ENCODE results near the gene FEZF2. TPM values are rescaled to one million over a fixed set of nuclear protein-coding genes. Genes with fewer than 3 reads are reported as not detected.

The FEZF2 gene
- total and polyA plus RNA-seq, 8 donors = not detected

DNA sequence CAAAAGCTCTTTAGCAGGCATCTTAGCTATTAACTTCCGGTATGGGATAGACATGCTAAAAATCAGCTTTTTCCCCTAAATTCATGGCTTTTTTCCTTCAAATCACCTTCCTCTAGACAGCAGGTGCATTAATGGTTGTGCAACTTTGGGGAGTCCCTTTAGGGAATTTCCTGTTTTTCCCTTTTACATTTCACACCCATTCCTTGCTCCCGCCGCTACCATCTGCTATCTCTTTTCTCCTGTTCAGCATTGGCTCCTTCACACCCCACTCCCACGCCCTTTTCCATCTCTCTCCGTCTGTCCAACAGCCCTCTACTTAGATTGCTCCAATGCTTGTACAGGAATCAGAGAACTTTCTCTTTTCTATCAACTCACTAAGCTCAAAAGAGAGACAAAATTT, 43.4 kb downstream of the FEZF2 start:
- Histone ChIP-seq H3K27me3 (no peaks in the 10 kb centered on the region), H3K9me3 (no peaks in the 10 kb centered on the region), H3K27ac (no peak overlapping the region), H3K4me3 (no peak overlapping the region), H3K36me3 (no peaks in the 10 kb centered on the region), H3K4me1 (no peaks in the 10 kb centered on the region)
- DNase-seq (no peak), ATAC-seq (no peak)
- intact Hi-C loops (cut with DNase I) = no loop called here
- TF ChIP-seq, protein P1, sequence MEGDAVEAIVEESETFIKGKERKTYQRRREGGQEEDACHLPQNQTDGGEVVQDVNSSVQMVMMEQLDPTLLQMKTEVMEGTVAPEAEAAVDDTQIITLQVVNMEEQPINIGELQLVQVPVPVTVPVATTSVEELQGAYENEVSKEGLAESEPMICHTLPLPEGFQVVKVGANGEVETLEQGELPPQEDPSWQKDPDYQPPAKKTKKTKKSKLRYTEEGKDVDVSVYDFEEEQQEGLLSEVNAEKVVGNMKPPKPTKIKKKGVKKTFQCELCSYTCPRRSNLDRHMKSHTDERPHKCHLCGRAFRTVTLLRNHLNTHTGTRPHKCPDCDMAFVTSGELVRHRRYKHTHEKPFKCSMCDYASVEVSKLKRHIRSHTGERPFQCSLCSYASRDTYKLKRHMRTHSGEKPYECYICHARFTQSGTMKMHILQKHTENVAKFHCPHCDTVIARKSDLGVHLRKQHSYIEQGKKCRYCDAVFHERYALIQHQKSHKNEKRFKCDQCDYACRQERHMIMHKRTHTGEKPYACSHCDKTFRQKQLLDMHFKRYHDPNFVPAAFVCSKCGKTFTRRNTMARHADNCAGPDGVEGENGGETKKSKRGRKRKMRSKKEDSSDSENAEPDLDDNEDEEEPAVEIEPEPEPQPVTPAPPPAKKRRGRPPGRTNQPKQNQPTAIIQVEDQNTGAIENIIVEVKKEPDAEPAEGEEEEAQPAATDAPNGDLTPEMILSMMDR (IDR thresholded peaks at IDR 0.05) = no peak

DNA sequence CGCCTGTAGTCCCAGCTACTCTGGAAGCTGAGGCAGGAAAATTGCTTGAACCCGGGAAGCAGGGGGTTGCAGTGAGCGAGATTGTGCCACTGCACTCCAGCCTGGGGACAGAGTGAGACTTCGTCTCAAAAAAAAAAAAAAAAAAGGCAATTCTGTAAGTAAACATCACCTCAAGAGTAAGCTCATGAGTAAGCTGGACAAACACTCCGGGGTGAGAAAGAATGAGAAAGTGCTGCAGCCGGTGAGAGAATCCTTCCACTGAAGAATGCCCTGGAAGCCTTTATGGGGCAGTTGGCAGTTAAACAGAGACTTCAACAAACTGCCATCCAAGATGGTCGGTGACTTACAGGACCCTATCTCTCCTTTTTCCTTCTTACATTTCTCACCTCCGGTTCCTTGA, 47.5 kb downstream of the FEZF2 start:
- DNase-seq (peak in 2 of 4 donors; percentile 5 to 33), ATAC-seq (peak; percentile 96)
- Histone ChIP-seq H3K9me3 (no peaks in the 10 kb centered on the region), H3K4me3 (no peak overlapping the region), H3K27ac (no peak overlapping the region), H3K27me3 (no peaks in the 10 kb centered on the region), H3K4me1 (no peaks in the 10 kb centered on the region), H3K36me3 (no peaks in the 10 kb centered on the region)
- TF ChIP-seq, protein P1 (IDR thresholded peaks at IDR 0.05) = no peak
- intact Hi-C loops (cut with DNase I) = no loop called here

DNA sequence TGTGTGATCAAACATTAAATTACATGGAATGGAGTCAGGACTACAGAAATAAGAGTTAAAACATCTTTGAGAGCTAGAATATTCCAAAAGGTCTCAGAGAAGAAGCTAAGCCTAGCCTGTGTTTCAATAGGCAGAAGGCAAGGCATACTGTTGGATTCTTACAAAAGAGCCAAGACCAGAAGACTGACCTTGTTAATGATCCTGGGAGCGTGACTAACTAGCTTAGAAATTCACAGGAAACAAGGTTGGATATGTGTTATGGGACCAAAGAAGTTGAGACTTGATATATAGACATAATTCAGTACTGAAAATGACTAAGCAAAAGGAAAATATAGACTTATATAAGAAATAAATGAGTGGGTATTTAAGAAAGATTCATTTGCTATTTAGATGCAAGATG, 50.1 kb downstream of the FEZF2 start:
- Histone ChIP-seq H3K36me3 (no peaks in the 10 kb centered on the region), H3K4me3 (no peak overlapping the region), H3K27ac (no peak overlapping the region), H3K9me3 (no peaks in the 10 kb centered on the region), H3K4me1 (no peaks in the 10 kb centered on the region), H3K27me3 (peaks cover 0 to 15% of the 10 kb centered on the region in 2 donors)
- ATAC-seq (no peak), DNase-seq (no peak)
- intact Hi-C loops (cut with DNase I) = no loop called here
- TF ChIP-seq, protein P1 (IDR thresholded peaks at IDR 0.05) = no peak
